ENCODE results near the gene ARPC5. TPM values are rescaled to one million over a fixed set of nuclear protein-coding genes. Genes with fewer than 3 reads are reported as not detected.

The ARPC5 gene
- total RNA-seq, 2 experiments from 2014 or later: 233 to 235 TPM

- ChIA-PET CTCF (interaction anchor here (0.7 to 4.2 kb wide), 4 partner anchors 11 to 121 kb away, joined by 3 to 25 read pairs (median 5); no protein-coding TSS in a partner anchor), POLR2A (interaction anchor here (0.9 to 4.4 kb wide), 8 partner anchors 10 to 118 kb away, joined by 3 to 25 read pairs (median 8); partner anchors contain the start of gene ARPC5)
- Mint-ChIP-seq H3K9me3 (no peaks in the 10 kb centered on the region), H3K27me3 (no peaks in the 10 kb centered on the region), H3K4me1 (peaks cover 52% of the 10 kb centered on the region), H3K27ac (peak overlapping the region; percentile 93), H3K4me3 (peak overlapping the region; percentile 73), H3K36me3 (ENCODE audit: low read depth) (peaks cover 12% of the 10 kb centered on the region)
- no peak for DNase-seq
Observed at GRCh38 chr1:183589384-183589783, 46.2 kb downstream of the ARPC5 start.

- Mint-ChIP-seq H3K4me1 (peaks cover 53% of the 10 kb centered on the region), H3K9me3 (no peaks in the 10 kb centered on the region), H3K36me3 (ENCODE audit: low read depth) (peaks cover 14% of the 10 kb centered on the region), H3K4me3 (peak overlapping the region; percentile 73), H3K27ac (peak overlapping the region; percentile 93), H3K27me3 (no peaks in the 10 kb centered on the region)
- peak; percentile 27 for DNase-seq
- POLR2A ChIA-PET: interaction anchor here (0.8 to 4.4 kb wide), 9 partner anchors 9 to 117 kb away, joined by 3 to 25 read pairs (median 5); partner anchors contain the start of gene ARPC5
- CTCF ChIA-PET: interaction anchor here (0.7 to 4.2 kb wide), 3 partner anchors 10 to 97 kb away, joined by 3 to 25 read pairs (median 4); no protein-coding TSS in a partner anchor
Observed at GRCh38 chr1:183588827-183589226, 46.8 kb downstream of the ARPC5 start.

GRCh38 chr1:183586926-183587325 is 48.7 kb downstream of the ARPC5 start:
- Mint-ChIP-seq H3K9me3 (no peaks in the 10 kb centered on the region), H3K36me3 (ENCODE audit: low read depth) (peaks cover 14% of the 10 kb centered on the region), H3K4me1 (peaks cover 40% of the 10 kb centered on the region), H3K27me3 (no peaks in the 10 kb centered on the region), H3K27ac (no peak overlapping the region), H3K4me3 (no peak overlapping the region)
- POLR2A ChIA-PET: no interaction called here
- no peak for DNase-seq
- CTCF ChIA-PET: interaction anchor here (0.6 to 1.1 kb wide), 2 partner anchors 114 to 305 kb away, joined by 3 read pairs; partner anchors contain the start of gene SMG7

GRCh38 chr1:183586455-183586854 is 49.1 kb downstream of the ARPC5 start:
- POLR2A ChIA-PET: no interaction called here
- DNase-seq: no peak
- H3K27me3 Mint-ChIP-seq: no peaks in the 10 kb centered on the region
- H3K4me3 Mint-ChIP-seq: no peak overlapping the region
- peaks cover 14% of the 10 kb centered on the region for H3K36me3 Mint-ChIP-seq (ENCODE audit: low read depth)
- CTCF ChIA-PET: no interaction called here
- no peak overlapping the region for H3K27ac Mint-ChIP-seq
- no peaks in the 10 kb centered on the region for H3K9me3 Mint-ChIP-seq
- peaks cover 40% of the 10 kb centered on the region for H3K4me1 Mint-ChIP-seq

GRCh38 chr1:183585038-183585437 is 50.5 kb downstream of the ARPC5 start:
- no peaks in the 10 kb centered on the region for H3K27me3 Mint-ChIP-seq
- DNase-seq: no peak
- H3K27ac Mint-ChIP-seq: no peak overlapping the region
- H3K4me3 Mint-ChIP-seq: no peak overlapping the region
- peaks cover 39% of the 10 kb centered on the region for H3K4me1 Mint-ChIP-seq
- H3K9me3 Mint-ChIP-seq: no peaks in the 10 kb centered on the region
- H3K36me3 Mint-ChIP-seq (ENCODE audit: low read depth): peaks cover 14% of the 10 kb centered on the region
- CTCF ChIA-PET: no interaction called here
- POLR2A ChIA-PET: no interaction called here

GRCh38 chr1:183584147-183584546 is 51.4 kb downstream of the ARPC5 start:
- H3K27ac Mint-ChIP-seq: no peak overlapping the region
- no peak overlapping the region for H3K4me3 Mint-ChIP-seq
- no peaks in the 10 kb centered on the region for H3K27me3 Mint-ChIP-seq
- peaks cover 33% of the 10 kb centered on the region for H3K4me1 Mint-ChIP-seq
- H3K36me3 Mint-ChIP-seq (ENCODE audit: low read depth): peaks cover 14% of the 10 kb centered on the region
- ChIA-PET POLR2A (no interaction called here), CTCF (no interaction called here)
- no peaks in the 10 kb centered on the region for H3K9me3 Mint-ChIP-seq
- no peak for DNase-seq

GRCh38 chr1:183583466-183583865 is 52.1 kb downstream of the ARPC5 start:
- ChIA-PET POLR2A (no interaction called here), CTCF (no interaction called here)
- H3K36me3 Mint-ChIP-seq (ENCODE audit: low read depth): peaks cover 14% of the 10 kb centered on the region
- no peak overlapping the region for H3K27ac Mint-ChIP-seq
- no peak overlapping the region for H3K4me3 Mint-ChIP-seq
- H3K9me3 Mint-ChIP-seq: no peaks in the 10 kb centered on the region
- H3K4me1 Mint-ChIP-seq: peaks cover 27% of the 10 kb centered on the region
- no peak for DNase-seq
- H3K27me3 Mint-ChIP-seq: peaks cover 2% of the 10 kb centered on the region

GRCh38 chr1:183582021-183582713 is 53.4 kb downstream of the ARPC5 start:
- H3K27me3 Mint-ChIP-seq: peaks cover 2% of the 10 kb centered on the region
- H3K9me3 Mint-ChIP-seq: no peaks in the 10 kb centered on the region
- no peak overlapping the region for H3K27ac Mint-ChIP-seq
- H3K36me3 Mint-ChIP-seq (ENCODE audit: low read depth): peaks cover 14% of the 10 kb centered on the region
- H3K4me3 Mint-ChIP-seq: no peak overlapping the region
- peaks cover 26% of the 10 kb centered on the region for H3K4me1 Mint-ChIP-seq
- no peak for DNase-seq
- POLR2A ChIA-PET: no interaction called here
- CTCF ChIA-PET: interaction anchor here (1.3 kb wide), 1 partner anchor 73 kb away, joined by 3 read pairs; no protein-coding TSS in a partner anchor

GRCh38 chr1:183580281-183580682 is 55.3 kb downstream of the ARPC5 start:
- Mint-ChIP-seq H3K36me3 (ENCODE audit: low read depth) (peaks cover 11% of the 10 kb centered on the region), H3K27me3 (peaks cover 2% of the 10 kb centered on the region), H3K27ac (peak overlapping the region; percentile 79), H3K9me3 (no peaks in the 10 kb centered on the region), H3K4me3 (no peak overlapping the region), H3K4me1 (peaks cover 26% of the 10 kb centered on the region)
- ChIA-PET CTCF (interaction anchor here (0.8 to 4.3 kb wide), 9 partner anchors 9 to 110 kb away, joined by 3 to 25 read pairs (median 4); partner anchors contain the start of gene NCF2), POLR2A (interaction anchor here (0.8 to 2.1 kb wide), 9 partner anchors 9 to 471 kb away, joined by 3 to 17 read pairs (median 3); partner anchors contain the start of genes NCF2, SMG7 and TSEN15)
- DNase-seq: peak; percentile 19

- H3K9me3 Mint-ChIP-seq: no peaks in the 10 kb centered on the region
- no peak overlapping the region for H3K27ac Mint-ChIP-seq
- peaks cover 19% of the 10 kb centered on the region for H3K4me1 Mint-ChIP-seq
- H3K4me3 Mint-ChIP-seq: no peak overlapping the region
- peaks cover 4% of the 10 kb centered on the region for H3K36me3 Mint-ChIP-seq (ENCODE audit: low read depth)
- peaks cover 2% of the 10 kb centered on the region for H3K27me3 Mint-ChIP-seq
- CTCF ChIA-PET: interaction anchor here (0.6 to 4.3 kb wide), 6 partner anchors 10 to 109 kb away, joined by 3 to 25 read pairs (median 3); partner anchors contain the start of gene NCF2
- DNase-seq: no peak
- POLR2A ChIA-PET: interaction anchor here (0.6 to 2.1 kb wide), 4 partner anchors 10 to 472 kb away, joined by 3 to 17 read pairs (median 4); partner anchors contain the start of genes NCF2 and TSEN15
Observed at GRCh38 chr1:183578856-183579255, 56.7 kb downstream of the ARPC5 start.

GRCh38 chr1:183577897-183578465 is 57.6 kb downstream of the ARPC5 start:
- no peak overlapping the region for H3K27ac Mint-ChIP-seq
- peaks cover 10% of the 10 kb centered on the region for H3K36me3 Mint-ChIP-seq (ENCODE audit: low read depth)
- H3K4me3 Mint-ChIP-seq: no peak overlapping the region
- DNase-seq: no peak
- ChIA-PET CTCF (interaction anchor here (1.2 to 4.3 kb wide), 3 partner anchors 11 to 48 kb away, joined by 3 to 25 read pairs (median 3); partner anchors contain the start of gene NCF2), POLR2A (interaction anchor here (0.7 to 2.6 kb wide), 3 partner anchors 11 to 96 kb away, joined by 3 to 10 read pairs (median 3); no protein-coding TSS in a partner anchor)
- H3K27me3 Mint-ChIP-seq: peaks cover 2% of the 10 kb centered on the region
- no peaks in the 10 kb centered on the region for H3K9me3 Mint-ChIP-seq
- peaks cover 19% of the 10 kb centered on the region for H3K4me1 Mint-ChIP-seq

GRCh38 chr1:183576537-183576936 is 59.0 kb downstream of the ARPC5 start:
- Mint-ChIP-seq H3K27ac (no peak overlapping the region), H3K4me1 (peaks cover 17% of the 10 kb centered on the region), H3K27me3 (peaks cover 2% of the 10 kb centered on the region), H3K36me3 (ENCODE audit: low read depth) (peaks cover 13% of the 10 kb centered on the region), H3K9me3 (no peaks in the 10 kb centered on the region), H3K4me3 (no peak overlapping the region)
- ChIA-PET CTCF (interaction anchor here (4.3 kb wide), 1 partner anchor 13 kb away, joined by 25 read pairs; the partner anchor contains the start of gene NCF2), POLR2A (interaction anchor here (0.9 to 2.6 kb wide), 2 partner anchors 11 to 13 kb away, joined by 3 to 10 read pairs; no protein-coding TSS in a partner anchor)
- no peak for DNase-seq

- H3K27me3 Mint-ChIP-seq: peaks cover 2% of the 10 kb centered on the region
- H3K9me3 Mint-ChIP-seq: no peaks in the 10 kb centered on the region
- peaks cover 16% of the 10 kb centered on the region for H3K36me3 Mint-ChIP-seq (ENCODE audit: low read depth)
- no peak for DNase-seq
- ChIA-PET POLR2A (no interaction called here), CTCF (no interaction called here)
- H3K4me3 Mint-ChIP-seq: no peak overlapping the region
- H3K27ac Mint-ChIP-seq: no peak overlapping the region
- H3K4me1 Mint-ChIP-seq: peaks cover 13% of the 10 kb centered on the region
Observed at GRCh38 chr1:183575606-183576005, 60.0 kb downstream of the ARPC5 start.

Data from activated CD4-positive, alpha-beta memory T cell treated with anti-CD3 and anti-CD28 coated beads, Interleukin-2, amount 10 ng/mL, durations not matched to agents 7 days and 5 days (primary cell).